Fibroblast of pulmonary artery (primary cell): ENCODE measurements around the gene RBFOX2.

Source experiments
- DNase-seq: peaks from one replicate; pipeline ENCODE4 v3.0.0-alpha.2; 2010; ENCODE audit warnings: low read depth
- H3K4me3 ChIP-seq: replicated peaks from 2 replicates; pipeline ENCODE4 v1.5.1; 2011; ENCODE audit warnings: low read depth, mild to moderate bottlenecking, control low read depth, low read length, moderate library complexity
- CTCF ChIP-seq: IDR thresholded peaks from 2 replicates; pipeline ENCODE4 v1.5.1; 2011; ENCODE audit warnings: mild to moderate bottlenecking, control low read depth, low read length, inconsistent platforms; ENCODE audit errors: missing control alignments

Gene RBFOX2

GRCh38 chr22:35900483-35901168 is 128.0 kb downstream of the RBFOX2 start:
- no peak for TF ChIP-seq CTCF
- no peak overlapping the region for H3K4me3 ChIP-seq
- DNase-seq: peak; percentile 54

- no peak for TF ChIP-seq CTCF
- H3K4me3 ChIP-seq: no peak overlapping the region
- DNase-seq: peak; percentile 29
These were observed 128.9 kb downstream of the RBFOX2 start for GRCh38 chr22:35899736-35900135.

GRCh38 chr22:35896111-35896705 is 132.4 kb downstream of the RBFOX2 start:
- TF ChIP-seq CTCF: no peak
- DNase-seq: no peak
- no peak overlapping the region for H3K4me3 ChIP-seq

GRCh38 chr22:35894937-35895708 is 133.5 kb downstream of the RBFOX2 start:
- peak overlapping the region; percentile 33 for H3K4me3 ChIP-seq
- no peak for TF ChIP-seq CTCF
- peak; percentile 85 for DNase-seq

- peak; percentile 28 for DNase-seq
- H3K4me3 ChIP-seq: peak overlapping the region; percentile 33
- TF ChIP-seq CTCF: no peak
These were observed 134.2 kb downstream of the RBFOX2 start for GRCh38 chr22:35894464-35894878.

GRCh38 chr22:35893698-35894097 is 134.9 kb downstream of the RBFOX2 start:
- H3K4me3 ChIP-seq: no peak overlapping the region
- peak; percentile 64 for DNase-seq
- no peak for TF ChIP-seq CTCF
